COR-L47 (cell line): Measurements from ENCODE around the gene CDH3.

Source experiments
- DNase-seq: peaks from one replicate; lab custom pipeline; 2025; lab: John Stamatoyannopoulos, UW

The CDH3 gene

DNA sequence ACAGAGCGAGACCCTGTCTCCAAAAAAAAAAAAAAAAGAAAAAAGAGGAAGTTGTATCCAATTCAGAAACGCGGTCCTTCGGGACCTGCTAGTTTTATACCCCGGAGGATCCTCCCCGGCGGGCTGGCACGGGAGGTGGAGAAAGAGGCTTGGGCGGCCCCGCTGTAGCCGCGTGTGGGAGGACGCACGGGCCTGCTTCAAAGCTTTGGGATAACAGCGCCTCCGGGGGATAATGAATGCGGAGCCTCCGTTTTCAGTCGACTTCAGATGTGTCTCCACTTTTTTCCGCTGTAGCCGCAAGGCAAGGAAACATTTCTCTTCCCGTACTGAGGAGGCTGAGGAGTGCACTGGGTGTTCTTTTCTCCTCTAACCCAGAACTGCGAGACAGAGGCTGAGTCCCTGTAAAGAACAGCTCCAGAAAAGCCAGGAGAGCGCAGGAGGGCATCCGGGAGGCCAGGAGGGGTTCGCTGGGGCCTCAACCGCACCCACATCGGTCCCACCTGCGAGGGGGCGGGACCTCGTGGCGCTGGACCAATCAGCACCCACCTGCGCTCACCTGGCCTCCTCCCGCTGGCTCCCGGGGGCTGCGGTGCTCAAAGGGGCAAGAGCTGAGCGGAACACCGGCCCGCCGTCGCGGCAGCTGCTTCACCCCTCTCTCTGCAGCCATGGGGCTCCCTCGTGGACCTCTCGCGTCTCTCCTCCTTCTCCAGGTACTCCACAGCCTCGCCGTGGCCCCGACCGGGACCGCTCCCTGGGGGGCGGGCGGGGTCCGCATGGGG, at the start of gene CDH3:
CDH3 (plus strand) TSS at position 596 of the 779 bp plus-strand sequence; CDS start at position 666, 70 bp downstream.
- peak; percentile 24 for DNase-seq

DNA sequence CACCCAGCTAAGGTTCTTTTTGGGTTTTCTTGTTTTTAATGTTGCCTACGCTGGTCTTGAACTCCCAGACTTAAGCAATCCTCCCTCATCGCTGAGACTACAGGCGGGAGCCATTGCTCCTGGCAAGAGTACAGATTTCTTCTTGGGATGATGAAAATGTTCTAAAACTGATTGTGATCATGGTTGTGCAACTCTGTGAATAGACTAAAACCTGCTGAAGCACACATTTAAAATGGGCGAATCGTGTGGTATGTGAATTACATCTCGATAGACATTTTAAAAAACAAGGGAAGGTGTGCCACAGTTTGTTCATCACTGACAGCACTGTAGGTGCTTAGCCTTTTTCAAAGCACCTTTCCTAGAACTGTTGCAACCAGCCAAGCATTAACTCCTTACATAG, 48.8 kb upstream of the CDH3 start:
- no peak for DNase-seq

DNA sequence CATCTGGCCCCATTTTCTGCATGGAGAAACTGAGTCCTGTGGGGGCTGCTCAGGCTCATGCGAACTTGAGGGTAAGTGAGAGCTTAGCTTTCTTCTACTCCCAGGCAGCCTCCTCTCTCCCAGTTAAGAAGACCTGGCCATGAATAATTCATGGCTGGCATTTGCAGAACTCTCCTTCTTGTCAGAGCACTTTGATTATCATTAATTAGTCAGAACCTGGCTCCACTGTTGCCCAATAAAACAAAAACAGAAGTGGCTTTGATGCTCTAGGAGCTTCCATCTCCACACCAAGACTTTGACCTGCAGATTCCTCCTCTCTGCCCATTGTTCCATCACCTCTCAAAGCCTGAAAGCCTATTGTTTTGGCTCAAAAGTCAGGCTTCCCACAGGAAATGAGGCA, 45.5 kb upstream of the CDH3 start:
- DNase-seq = no peak

DNA sequence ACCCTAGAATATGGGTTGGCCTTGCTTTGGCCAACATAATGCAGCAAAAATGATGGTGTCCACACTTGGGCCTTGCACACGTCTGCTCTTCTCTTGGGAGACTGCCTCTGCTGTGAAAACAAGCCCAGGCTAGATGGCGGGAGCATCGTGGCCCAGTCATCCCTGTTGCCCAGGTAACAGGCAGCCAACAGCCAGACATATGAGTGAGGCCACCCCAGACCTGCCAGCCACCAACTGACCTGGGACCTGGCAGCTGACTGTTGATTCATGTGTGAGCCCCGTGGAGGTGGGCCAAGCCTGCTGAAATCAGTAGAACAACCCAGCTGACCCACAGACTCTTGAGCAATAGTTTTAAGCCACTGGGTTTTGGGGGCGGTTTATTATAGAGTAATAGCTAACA, 39.4 kb upstream of the CDH3 start:
- no peak for DNase-seq

DNA sequence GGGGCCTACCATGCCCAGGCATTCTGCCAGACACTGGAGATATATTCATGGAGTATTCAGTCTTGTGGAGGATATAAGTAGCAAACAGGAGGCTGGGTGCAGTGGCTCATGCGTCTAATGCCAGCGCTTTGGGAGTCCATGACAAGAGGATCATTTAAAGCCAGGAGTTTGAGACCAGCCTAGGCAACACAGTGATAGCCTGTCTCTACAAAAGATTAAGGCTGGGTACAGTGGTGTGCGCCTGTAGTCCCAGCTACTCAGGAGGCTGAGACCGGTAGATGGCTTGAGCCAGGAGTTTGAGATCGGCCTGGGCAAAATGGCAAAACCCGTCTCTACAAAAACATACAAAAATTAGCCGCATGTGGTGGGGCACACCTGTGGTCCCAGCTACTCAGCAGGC, 37.7 kb upstream of the CDH3 start:
- DNase-seq = no peak

DNA sequence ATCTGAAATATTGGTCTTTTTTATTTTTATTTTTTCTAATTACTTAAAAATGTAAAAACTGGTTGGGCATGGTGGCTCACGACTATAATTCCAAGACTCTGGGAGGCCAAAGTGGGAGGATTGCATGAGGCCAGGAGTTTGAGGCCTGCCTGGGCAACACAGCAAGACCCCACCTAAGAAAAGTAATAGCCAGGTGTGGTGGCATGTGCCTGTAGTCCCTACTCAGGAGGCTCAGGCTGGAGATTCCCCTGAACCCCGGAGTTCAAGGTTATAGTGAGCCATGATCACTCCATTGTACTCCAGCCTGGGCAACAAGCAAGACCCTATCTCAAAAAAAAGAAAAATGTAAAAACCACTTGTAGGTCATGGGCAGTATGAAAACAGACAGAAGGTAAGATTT, 36.8 kb upstream of the CDH3 start:
- no peak for DNase-seq

DNA sequence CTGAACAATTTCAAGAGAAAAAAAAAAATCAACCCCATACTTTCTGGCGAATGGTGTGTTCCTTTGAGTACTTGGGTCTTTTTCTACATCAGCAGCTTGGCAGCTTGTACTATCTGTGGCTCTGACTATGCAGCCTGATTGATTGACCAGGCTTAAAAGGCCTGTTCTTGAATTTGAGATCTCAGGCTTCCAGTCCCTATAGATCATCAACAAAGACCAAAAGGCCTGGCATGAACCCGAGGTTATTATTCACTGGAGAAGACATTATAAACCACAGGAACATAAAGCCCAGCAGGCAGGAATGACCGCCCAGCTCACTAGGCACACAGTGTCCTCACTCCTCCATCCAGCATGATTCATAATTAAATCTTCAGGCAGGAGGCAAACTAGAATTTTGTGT, 32.1 kb upstream of the CDH3 start:
- no peak for DNase-seq

DNA sequence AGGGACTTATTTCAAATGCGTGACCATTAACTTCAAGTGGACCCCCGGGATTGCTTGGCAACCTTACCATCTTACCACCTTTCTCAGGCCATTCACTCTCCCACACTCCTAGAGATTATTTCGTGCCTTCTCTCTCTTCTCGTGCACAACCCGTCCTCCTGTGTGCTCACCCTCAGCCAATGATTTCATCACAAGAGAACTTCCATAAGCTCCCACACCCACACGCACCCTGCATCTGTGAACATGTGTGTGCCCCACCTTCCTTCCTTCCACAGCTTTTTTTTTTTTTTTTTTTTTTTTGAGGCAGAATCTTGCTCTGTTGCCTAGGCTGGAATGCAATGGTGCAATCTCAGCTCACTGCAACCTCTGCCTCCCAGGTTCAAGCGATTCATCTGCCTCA, 27.4 kb upstream of the CDH3 start:
- no peak for DNase-seq

DNA sequence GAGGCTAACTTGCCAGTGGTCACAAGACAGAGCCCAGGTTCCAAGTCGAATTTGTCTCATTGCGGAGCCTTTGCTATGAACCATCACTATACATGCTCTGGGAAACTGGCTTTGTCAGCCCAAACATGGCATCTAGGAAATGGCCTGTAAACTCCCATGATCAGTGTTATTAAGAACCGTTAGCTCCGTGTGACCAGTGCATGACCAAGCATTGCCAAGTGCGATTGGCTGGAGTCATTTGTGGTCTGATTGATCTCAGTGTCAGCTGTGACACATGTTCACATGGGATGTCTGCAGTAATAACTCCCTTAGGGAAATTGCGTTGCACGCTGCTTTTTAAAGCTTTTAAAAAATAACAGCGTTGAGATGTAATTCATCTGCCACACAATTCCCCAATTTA, 18.6 kb upstream of the CDH3 start:
- DNase-seq = no peak

DNA sequence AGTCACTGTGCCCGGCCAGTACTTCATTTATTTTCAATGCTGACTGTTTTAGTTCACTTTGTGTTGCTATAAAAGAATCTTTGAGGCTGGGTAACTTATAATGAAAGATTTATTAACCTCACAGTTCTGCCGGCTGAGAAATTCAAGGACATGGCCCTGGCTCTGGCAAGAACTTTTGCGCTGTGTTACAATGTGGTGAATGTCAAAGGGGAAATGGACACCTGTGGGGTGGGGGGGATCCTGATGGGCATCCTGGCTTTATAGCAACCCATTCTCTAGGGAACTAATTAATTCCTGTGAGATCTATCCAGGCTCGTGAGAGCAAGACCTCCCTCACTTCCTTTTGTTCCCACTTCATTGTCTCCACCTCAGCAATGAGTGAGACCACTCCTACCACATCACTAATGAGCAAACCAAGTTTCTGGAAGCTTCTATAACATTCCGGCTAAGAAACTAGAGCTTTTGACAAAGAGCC, 17.1 kb upstream of the CDH3 start:
- DNase-seq = no peak

DNA sequence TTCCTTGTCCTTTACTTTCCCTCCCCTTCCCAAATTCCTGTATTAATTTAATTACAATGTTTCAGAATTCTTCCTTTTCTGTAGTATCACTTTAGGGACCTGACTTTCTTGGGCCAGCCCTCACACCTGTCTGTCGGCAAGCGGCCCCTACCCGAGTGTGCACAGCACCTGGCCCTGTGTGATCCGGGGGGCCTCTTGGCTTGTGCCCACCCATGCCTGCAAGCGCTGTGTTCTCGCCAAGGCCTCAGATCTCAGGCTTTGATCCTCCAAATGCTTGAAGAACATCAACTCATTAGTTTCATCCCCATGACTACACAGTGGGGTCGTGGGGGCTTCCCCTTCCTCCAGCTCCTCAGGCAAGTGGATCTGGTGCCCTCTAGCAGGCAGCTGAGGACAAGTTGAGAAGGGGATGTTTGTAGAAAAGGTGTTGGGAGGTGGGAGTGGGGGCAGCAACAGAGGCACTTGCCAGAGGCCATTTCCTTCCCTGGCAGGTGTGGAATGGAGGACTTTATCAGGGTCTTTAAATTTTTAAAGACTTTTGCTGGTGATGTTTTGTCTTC, 15.7 kb upstream of the CDH3 start:
- DNase-seq = no peak

DNA sequence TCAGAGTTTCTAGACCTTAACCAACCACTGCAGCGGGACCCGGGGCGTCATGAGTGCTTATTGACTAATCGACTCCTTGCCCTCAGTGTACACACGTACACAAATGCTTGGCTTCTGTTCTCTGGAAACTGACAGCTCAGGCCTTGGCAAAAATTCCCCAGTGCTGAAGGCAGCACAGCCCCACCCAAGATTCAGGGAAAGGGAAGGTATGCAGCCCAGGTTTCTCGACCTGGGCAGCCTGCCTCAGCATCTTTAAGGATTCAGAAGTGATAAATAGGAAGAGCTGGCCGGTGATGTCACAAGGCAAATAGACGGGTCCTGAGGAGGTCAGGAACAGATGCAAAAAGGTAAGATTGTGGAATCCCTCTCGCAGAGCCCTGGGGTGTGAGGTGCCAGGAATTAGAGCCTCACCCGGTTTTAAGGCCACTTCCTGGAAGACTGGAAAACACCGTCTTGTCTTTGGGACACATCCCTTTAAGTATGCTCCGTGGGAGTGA, 9.0 kb upstream of the CDH3 start:
- DNase-seq = no peak

DNA sequence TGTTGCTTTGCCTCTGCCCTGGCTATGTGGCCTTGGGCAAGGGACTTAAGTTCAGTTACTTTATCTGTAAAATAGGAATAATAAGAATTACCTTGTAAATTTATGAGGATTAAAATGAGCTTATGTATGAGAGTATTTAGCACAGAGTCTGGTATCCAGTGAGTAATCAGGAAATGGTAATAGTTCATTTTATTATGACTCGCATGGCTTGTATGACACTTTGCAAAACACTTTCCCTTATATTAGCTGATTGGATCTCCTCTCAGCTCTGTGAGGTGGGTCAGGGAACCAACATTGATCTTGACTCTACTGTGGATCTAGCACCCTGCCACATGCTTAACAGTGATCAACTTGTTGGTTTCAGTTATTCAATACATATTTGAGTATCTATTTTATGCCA, 8.3 kb upstream of the CDH3 start:
- no peak for DNase-seq

DNA sequence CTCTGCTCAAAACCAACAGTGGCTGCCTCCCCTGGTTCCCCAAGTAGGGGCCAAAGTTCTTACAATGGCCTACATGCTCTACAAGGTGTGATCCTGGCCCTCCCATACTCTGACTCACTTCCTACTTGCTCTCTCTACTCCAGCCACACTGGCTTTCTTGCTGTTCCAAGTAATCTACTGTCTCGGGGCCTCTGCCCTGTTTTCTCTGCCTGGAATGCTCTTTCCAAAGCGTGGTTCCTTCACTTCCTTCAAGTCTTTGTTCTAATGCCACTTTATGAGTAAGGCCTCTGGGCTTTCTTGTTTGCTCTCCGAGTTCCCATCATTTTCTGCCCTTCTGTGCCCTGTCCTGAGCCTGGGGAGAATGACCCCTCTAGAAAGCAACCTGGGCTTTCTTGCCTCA, 4.1 kb upstream of the CDH3 start:
- DNase-seq = no peak

DNA sequence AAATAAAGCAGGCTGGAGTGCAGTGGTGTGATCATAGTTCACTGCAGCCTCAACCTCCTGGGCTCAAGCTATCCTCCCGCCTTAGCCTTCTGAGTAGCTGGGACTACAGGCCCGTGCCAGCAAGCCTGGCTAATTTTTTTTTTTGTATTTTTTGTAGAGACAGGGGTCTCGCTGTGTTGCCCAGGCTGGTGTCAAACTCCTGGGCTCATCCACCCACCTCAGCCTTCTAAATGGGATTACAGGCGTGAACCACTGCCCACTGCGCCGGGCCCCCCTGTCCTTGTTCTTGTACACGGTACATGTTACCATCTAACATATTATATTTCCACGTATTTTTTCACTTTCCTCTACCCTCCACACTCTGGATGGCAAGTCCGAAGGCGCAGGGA, 3.1 kb upstream of the CDH3 start:
- DNase-seq = no peak

DNA sequence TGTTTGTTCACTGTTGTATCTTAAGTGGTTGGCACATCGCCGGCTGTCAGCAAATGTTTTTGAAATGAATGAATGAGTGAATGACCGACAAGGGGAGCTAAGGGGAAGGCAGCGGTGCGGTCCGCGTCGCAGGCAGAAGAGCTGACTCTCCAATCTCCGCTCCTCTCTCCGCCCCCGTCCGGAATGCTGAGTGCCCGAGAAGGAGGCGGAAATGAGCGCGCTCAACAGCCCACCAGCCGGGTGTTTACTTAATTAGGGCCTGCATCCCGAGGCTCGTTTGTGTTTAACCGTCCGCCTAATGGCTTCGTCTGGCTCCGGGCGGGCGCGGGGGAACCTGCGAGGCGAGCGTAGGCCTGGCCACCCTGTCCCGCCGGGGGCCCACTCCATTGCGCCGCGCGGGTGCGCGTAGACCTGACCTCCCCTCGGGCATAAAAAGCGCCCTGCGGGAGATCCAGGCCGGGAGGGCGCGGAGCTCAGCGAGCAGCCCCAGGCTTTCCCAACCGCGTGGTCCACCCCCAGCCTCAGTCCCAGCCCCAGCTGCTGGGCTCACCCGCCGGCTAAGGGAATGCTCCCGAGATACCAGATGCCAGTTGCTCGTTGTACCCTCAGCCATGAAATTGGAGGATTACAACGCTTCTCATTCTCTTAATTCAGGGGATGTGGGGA, 2.5 kb upstream of the CDH3 start:
- DNase-seq = peak; percentile 39

DNA sequence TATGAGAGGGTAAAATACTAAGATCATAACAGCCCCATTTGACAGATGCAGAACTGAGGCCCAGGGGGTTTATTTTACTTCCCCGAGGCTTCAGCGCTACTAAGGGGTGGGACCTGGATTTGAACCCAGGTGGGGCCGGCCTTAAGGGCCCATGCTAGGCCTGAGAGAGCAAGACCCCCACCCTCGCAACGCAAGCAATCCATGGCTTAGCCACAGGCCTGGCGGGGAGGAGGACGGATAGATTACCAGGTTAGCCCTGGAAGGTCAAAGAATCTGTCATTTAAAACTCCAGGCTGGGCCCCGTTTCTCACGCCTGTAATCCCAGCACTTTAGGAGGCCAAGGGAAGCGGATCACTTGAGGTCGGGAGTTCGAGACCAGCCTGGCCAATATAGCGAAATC, 1.9 kb upstream of the CDH3 start:
- no peak for DNase-seq

DNA sequence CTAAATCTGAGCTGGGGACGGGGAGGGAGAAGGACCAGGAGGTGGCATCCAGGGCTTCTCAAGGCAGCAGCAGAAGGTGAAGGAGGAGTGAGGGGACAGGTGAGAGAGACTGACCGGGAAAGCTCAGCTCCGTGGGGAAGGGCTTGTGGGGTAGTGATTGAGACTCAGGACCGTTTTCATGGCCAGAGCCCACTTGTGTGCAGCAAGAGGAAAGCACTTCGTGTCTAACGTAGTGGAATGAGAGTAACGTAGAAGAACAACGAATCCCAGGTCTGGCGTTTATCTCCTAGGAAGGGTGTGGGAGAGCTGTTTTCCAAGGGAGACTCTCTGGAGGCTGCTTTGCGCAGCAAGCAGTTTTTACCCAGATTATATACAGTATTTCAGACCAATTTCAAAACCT, 1.3 kb upstream of the CDH3 start:
- DNase-seq = no peak

DNA sequence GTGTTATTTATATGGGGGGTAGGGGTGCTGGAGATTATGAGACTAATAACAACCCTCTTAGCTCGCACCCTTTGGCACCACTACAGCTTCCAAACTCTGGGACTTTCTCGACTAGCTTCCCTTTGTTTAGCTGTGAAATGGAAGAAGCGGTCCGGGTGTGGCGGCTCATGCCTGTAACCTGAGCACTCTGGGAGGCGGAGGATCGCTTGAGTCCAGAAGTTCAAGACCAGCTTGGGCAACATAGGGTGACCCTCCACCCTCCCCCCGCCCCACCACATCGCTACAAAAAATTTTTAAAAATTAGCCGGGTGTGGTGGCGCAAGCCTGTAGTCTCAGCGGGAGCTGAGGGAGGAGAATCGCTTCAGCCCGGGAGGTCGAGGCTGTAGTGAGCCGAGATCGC, 814 bp upstream of the CDH3 start:
- no peak for DNase-seq

DNA sequence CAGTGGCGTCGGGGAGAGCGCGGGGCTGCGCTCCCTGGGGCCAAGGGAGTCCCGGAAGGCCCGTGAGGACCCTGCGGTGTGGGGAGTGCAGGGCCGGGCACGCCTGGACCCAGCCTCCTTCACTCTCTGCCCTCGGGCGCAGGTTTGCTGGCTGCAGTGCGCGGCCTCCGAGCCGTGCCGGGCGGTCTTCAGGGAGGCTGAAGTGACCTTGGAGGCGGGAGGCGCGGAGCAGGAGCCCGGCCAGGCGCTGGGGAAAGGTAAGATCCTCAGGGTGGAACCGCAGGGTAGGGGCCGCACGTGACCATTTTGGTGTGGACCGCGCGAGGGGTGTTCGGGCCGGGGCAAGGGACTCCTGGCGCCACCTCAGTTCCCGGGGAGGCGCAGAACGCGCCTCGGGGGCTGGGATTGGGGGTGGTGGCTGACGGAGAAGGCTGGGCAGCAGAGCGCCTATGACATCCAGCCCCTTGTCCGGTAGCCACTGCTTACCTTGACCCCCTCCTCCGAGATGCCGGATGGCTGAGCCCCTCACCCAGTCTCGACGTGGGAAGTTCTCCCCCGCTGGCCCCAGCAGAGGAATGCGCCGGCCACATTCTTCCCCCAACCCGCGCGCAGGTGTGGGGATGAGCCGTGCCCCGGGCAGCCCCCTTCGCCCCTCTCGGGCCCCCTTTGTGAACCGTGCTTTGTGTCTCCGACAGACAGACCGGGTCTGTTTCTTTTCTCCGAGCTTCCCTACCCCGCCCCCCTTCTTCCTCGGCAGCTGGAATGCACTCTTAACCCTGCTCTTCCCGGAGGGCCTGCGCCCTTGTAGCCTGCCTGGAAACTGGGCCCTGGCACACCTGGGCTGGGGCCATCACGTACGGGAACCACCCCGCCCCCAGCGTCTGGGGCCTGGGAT, 631 bp downstream of the CDH3 start:
- DNase-seq = peak; percentile 2

DNA sequence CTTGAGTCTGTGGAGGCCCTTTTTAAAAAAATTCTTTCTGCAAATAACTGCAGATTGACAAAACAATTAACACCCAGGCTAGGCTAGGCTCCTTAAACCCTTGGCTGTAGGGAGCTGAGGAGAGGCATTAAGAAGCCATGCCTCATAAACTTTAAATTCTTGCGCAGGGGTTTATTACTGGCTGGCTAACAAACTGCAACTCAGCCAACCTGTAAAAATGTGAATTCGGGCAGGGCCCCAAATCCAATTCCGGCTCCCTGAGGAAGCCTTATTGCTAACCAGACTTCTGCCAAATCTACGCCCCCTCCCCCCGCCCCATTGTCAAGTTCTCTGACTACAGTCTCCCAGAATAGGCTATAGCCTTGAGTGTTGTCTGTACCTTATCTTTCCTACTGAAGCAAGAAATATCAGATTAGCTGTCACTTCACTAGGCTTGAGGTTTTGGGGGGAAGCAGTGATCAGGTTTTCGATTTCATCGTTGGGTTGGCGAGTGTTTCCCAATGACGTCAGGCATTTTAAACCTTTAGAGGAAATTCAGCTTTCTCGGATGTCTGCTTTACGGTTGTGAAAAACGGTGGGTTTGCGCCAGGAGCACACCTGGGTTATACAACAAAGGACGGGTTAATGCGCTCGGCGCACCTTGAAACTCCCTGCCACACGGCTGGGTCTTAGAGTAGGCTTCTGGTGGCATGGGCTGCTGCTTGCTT, 2.0 kb downstream of the CDH3 start:
- no peak for DNase-seq

DNA sequence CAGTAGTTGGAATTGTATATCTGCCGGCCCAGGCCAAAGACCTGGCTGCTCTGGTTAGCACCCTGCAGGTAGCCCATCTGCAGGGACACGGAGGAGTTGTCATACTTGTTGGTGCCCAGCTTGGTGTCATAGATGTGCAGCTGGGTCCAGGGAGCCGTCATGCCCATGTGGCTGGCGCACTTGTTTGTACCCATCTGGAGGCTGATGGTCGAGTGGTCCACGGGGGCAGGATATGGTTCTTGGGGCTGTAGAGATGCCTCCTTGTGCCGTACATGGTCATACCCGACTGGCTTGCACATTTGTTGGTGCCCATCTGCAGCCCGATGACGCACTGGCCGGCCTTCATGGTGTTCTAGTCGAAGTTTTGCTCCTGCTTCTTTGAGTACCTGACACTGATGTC, 6.0 kb downstream of the CDH3 start:
- DNase-seq = no peak
